Skeletal muscle cell (primary cell): ENCODE measurements around the gene RERG.

Experiments
- DNase-seq: peaks from one replicate; pipeline ENCODE4 v3.0.0-alpha.2; 2010; ENCODE audit warnings: low read depth
- H3K4me3 ChIP-seq: 2 replicates; pipeline ENCODE4 v1.5.1; 2011; ENCODE audit warnings: low read depth, mild to moderate bottlenecking, control low read depth, low read length, moderate library complexity

Gene RERG

DNA sequence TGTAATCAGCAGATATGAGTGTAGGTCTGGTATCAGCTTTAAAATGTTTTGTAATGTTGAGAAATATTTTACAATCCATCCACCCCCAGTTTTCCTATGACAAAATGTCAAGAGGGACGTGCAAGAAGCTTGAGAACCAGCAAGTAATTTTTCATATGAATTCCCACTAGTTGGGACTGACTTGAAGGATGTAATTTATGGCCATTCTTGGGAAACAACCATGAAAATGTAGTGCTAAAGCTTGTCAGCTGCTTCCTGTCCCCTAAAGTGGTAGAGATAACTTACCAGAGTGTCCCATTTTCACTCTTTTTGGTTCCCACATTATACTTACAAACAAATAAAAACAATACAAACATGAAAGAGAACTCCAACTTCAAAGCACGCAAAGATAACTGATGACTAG lies 63.9 kb downstream of the RERG start:
- no peak overlapping the region for H3K4me3 ChIP-seq
- DNase-seq = no peak

DNA sequence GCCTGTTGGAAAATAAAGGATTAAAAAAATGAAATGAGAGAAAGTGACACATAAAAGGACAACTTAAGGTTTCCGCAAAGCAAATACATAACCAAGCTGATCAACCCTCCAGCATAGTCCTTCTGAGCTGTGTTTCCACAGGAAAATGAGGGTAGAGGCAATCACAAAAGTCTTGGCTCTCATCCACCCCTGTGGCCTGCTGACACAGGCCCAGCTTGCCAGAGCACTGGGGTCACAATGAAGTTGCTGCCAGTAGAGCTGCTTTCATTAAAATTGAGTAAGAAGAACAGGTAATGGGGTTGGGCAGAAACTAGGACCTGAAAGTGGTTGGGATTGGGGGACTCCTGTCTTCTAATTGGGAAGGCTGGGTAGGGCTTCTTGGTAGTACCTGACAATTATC lies 65.9 kb downstream of the RERG start:
- H3K4me3 ChIP-seq = no peak overlapping the region

DNA sequence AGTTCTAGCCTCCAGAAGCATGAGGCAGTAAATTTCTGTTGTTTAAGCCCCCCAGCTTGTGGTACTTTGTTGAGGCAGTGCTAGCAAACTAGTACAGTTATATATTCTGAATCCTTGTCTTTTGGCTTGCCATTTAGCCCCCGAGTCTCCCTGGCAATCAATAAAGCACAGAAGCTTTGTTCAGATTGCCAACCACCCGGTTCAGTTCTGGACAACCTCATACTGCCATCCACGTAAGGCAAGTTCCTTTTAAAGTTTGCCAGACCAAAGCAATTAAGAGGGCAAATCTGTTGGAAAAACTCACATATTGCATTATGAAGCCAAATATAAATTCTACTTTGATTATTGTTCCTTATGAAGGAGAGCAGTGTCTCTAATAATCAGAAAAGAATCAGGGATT lies 67.1 kb downstream of the RERG start:
- H3K4me3 ChIP-seq = no peak overlapping the region

More for the DNA sequence above, 65.9 kb downstream of the RERG start:
- DNase-seq = no peak

DNA sequence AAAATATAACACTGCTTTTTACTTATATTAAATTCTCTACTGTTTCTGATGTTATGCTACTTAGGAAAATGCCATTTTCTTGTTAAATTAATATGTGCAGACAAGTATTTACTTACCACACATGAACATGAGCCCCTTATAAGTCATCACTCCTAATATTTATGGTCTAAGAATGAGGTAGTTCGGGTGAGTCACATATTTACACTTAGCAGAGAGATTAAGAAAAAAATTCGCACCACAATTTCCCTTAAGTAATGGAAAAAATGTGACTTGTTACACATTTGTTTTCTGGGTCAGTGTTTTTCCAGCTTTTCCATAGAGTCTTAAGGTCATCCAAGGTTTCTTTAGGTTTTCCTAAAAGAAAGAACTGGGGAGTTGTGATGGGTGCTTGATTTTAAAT lies 68.3 kb downstream of the RERG start:
- no peak for DNase-seq
- no peak overlapping the region for H3K4me3 ChIP-seq

More for the DNA sequence above, 67.1 kb downstream of the RERG start:
- no peak for DNase-seq

GRCh38 chr12:15152456-15152855 lies 68.8 kb downstream of the RERG start:
- no peak for DNase-seq
- no peak overlapping the region for H3K4me3 ChIP-seq

- H3K4me3 ChIP-seq = no peak overlapping the region
- DNase-seq = no peak
These were observed 69.8 kb downstream of the RERG start for GRCh38 chr12:15151161-15152091.

GRCh38 chr12:15146585-15146984 lies 74.6 kb downstream of the RERG start:
- DNase-seq = no peak
- no peak overlapping the region for H3K4me3 ChIP-seq

GRCh38 chr12:15143467-15143866 lies 77.8 kb downstream of the RERG start:
- DNase-seq = no peak
- H3K4me3 ChIP-seq = no peak overlapping the region

DNA sequence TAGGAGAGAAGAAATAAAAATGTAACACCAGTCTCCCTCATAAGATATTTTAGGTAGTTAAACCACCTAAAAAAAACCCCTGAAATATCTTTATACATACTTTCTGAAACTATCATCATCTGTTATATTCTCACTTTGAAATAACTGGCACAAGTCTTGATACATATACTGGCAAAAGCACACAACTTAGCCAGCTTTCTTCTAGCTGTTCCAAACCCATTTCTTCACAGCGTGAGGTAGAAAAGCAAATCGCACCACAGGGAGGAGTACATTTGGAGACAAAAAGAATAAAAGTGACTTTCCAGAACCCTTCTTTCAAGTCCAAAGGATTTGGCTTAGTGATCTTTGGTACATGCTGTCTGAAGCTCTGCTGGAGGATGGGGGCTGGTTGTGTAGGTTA lies 78.5 kb downstream of the RERG start:
- DNase-seq = no peak
- no peak overlapping the region for H3K4me3 ChIP-seq

GRCh38 chr12:15131431-15131830 lies 89.8 kb downstream of the RERG start:
- H3K4me3 ChIP-seq = no peak overlapping the region
- peak; percentile 57 for DNase-seq

DNA sequence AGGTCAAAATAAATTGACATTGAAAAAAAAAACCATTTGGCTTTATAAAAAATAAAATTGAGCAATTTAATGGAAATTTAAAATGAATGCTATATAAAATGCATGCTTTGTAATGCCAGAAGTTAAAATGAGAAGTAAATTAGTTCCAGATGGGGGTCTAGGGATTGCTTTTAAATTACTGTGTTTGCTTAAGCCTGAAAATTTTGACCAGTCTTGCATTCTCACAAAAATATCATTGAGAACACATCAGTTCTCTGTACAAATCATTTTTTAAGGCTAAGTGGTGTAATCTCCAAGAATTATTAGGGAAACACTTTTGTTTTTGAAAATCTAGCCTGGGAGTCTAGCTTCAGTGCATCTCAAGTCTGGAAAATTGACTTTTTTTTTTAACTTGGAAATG lies 90.7 kb downstream of the RERG start:
- DNase-seq = no peak
- H3K4me3 ChIP-seq = no peak overlapping the region

- H3K4me3 ChIP-seq = no peak overlapping the region
- DNase-seq = no peak
These were observed 97.8 kb downstream of the RERG start for GRCh38 chr12:15123401-15123800.

- no peak overlapping the region for H3K4me3 ChIP-seq
- no peak for DNase-seq
These were observed 98.9 kb downstream of the RERG start for GRCh38 chr12:15122344-15122743.

- no peak overlapping the region for H3K4me3 ChIP-seq
- no peak for DNase-seq
These were observed 102.3 kb downstream of the RERG start for GRCh38 chr12:15118955-15119354.

DNA sequence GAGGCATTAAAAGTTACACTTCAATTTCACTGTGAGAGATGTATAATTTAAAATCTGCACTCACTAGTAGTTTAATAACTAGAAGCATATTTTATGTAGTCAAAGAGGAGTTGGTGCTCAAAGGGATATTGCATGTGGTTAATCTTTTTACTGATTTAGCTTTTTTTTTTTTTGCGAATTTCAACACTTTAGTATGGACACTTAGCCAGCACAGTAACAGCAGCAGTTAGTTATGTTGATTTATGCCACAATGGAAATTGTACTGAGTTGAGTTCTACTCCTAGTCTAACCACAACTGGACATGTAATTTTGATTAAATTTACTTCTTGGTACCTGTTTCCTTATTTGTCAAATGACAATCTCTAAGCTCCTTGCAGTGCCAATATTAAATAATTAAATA lies 104.2 kb downstream of the RERG start:
- DNase-seq = no peak
- H3K4me3 ChIP-seq = no peak overlapping the region

GRCh38 chr12:15116086-15116485 lies 105.1 kb downstream of the RERG start:
- DNase-seq = no peak

GRCh38 chr12:15115434-15115833 lies 105.8 kb downstream of the RERG start:
- H3K4me3 ChIP-seq = no peak overlapping the region
- DNase-seq = no peak

More at GRCh38 chr12:15116086-15116485, 105.1 kb downstream of the RERG start:
- H3K4me3 ChIP-seq = no peak overlapping the region

- H3K4me3 ChIP-seq = no peak overlapping the region
- DNase-seq = no peak
These were observed 106.7 kb downstream of the RERG start for GRCh38 chr12:15114501-15114900.

DNA sequence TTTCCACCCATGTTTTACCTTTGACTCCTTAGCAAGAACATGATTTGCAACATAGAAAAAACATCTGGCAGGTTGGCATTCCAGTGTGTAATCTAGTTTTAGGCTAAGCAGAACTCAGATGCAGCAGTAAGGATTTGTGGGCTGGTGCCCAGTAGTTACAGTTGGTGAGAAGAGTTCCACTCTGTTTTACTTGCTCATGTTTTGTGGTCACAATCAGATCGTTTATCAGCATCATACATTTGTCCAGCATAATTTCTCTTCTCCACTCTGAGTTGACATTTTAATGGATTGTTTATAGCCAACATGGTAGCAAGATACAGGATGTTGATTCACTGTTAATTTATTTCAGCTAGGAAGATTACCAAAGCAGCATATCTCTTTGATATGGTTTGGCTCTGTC lies 128.4 kb downstream of the RERG start:
- no peak for DNase-seq
- no peak overlapping the region for H3K4me3 ChIP-seq

DNA sequence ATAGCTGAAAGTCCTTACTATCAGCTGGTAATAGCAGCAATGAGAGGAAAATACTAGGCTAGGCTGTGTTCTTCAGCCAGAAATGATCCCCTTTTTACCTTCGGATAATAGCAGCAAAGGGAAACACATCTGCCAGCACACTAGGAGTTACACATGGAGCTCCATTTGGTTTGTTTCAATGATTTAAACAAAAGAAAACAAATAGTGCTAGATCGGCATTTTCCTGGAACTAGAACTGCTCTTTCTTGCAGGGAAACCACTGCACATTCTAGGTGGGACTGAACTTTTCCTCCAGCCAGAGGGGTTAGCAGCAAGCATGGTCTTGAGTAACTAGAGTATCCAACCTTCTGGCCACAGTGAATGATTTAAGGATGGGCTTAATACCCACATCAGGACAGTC lies 130.8 kb downstream of the RERG start:
- no peak for DNase-seq
- H3K4me3 ChIP-seq = no peak overlapping the region

GRCh38 chr12:15088105-15088504 lies 133.1 kb downstream of the RERG start:
- no peak for DNase-seq
- H3K4me3 ChIP-seq = no peak overlapping the region
